ENCODE data around the gene OR4P4. TPM values are rescaled to one million over a fixed set of nuclear protein-coding genes. Genes with fewer than 3 reads are reported as not detected.

OR4P4 gene
- not detected in 2 replicates for total RNA-seq (2014; rRNA removed; shearing (Covaris generic))

DNA sequence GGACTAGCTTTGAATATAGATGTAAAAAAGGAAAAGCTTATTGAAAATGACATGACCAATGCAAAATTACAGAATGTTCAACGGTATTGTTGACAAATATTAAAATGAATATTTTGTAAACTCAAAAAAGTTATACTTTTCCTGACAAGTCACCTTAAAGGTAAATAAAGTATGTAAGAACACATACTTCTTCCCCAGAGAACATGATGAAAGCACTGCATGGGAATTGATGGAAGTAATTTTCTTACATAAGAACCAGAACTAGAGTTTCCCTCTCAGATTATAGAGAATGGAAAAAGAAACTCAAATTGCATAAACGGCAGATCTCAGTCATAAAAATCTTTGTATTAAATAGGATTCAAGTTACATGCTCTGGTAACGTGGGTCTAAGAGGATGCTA is at the start of gene OR4P4:
TSS of gene OR4P4 (plus strand) at position 301 of the 400 bp plus-strand sequence.
- no peak for DNase-seq (ENCODE audit: low read depth)

DNA sequence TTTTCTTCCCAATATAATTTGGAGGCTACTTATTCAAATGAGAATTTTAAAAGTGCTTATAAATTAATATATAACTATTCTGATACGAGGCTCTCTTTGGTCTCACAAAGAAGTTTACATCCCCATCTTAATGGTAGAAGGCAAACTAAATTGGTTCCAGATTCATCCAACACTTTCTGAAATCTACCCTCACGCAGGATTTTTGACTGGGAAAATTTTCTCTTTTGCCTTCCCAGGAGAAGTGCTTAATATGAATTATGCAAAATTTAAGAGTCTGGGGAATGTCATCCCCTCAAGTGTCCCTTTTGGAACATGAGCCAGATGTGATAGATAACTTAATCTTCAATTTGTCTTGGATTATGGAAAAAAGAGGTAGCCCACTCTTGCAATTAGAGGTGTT is 27.4 kb upstream of the OR4P4 start, which contains the start of gene OR4C11:
TSS of gene OR4C11 (minus strand) at position 101 of the 400 bp plus-strand sequence. CDS start 3,272 bp downstream, outside the sequence.
- DNase-seq (ENCODE audit: low read depth) = no peak

DNA sequence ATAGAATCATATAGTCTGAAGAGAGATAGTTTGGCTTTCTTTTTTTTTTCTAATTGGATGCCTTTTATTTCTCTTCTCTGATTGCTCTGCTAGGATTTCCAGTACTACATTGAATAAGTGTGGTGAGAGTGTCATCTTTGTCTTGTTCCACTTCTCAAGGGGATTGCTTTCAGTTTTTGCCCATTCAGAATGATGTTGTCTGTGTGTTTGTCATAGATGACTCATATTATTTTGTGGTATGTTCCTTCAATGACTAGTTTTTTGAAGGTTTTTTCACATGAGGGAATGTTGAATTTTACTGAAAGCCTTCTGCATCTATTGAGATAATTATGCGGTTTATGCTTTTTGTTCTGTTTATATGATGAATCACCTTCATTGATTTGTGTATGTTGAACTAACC is 10.4 kb upstream of the OR4P4 start:
- no peak for DNase-seq (ENCODE audit: low read depth)

DNA sequence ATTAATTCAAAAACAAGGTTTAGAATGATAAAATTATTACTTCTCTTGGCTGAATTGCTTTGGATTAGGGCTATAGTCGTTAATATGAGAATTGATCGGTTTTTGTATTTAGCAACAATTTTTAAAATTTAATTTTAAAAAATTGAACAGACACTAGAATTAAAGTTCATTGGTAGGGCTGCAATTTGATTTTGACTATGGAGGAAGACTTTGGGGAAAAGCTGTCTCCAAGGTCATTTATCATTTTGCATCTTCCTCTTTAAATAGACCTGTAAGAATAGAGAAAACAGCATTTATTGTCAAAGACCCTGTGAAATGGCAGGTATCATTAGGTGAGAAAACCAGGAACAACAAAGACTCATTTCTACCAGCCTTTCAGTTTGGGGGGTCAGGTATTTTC is 13.1 kb downstream of the OR4P4 start, which contains the start of gene OR4S2:
TSS of gene OR4S2 (plus strand) at position 301 of the 400 bp plus-strand sequence. CDS start 2,577 bp downstream, outside the sequence.
- DNase-seq (ENCODE audit: low read depth) = no peak

DNA sequence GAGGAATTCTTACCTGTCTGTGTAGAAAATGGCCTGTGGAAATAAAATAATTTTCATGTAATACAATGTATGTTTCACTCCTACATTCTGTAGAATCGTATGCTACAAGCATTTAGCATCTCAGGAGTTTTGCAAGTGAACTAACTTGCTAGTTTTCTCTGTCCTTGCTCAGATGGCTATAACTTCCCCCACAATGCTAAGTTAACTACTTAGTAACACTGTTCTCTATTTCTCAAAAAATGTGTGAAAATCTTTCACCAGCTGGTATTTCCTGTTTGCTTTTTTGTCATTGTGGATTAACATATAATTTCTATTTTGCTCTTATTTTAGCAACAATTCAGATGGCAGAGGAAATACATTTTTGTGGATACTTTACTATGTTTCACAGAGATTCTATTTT is 17.6 kb downstream of the OR4P4 start:
- DNase-seq (ENCODE audit: low read depth) = no peak

DNA sequence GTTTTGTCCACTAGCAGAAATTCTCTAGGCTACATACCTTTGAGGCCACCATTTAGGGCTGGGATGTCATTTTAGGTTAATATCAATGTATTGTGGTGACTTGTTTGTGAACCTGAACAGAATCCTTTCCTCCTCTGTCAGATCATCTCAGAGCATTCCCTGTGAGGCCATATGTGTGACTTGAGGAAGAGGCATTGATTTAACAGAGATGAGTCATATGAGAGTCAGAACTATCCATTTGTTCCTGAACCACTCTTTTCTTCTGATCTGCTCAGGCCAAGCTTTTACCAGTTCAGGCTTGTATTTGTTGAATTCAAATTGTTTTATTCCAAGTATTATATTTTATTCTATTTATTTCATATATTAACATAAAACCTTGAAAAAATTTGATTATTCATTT is 20.2 kb downstream of the OR4P4 start:
- DNase-seq (ENCODE audit: low read depth) = no peak

DNA sequence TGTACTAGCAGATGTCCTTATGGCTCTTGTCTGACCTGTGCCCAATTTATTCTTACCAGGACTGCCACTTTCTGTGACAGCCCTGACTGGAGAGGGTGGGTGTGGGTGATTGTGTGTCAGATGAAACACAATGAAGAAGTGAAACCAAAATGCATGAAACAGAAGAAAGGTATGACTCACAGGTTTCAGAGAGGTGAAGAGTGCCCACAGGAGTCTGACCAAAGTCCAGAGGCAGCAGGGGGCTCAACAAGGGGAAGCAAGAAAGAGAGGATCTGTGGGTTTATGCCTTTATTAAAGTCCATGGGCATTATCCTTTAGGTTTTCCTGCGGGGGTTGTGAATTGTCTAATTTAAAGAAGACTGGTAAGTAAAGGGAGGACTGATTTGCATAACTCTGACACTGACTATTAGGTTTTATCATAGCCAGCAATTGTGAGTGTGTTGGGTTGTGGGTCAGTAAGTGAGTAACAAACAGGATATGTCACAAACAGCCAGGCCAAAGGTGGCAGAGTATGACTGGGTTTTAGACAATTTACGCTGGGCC is 23.2 kb downstream of the OR4P4 start:
- DNase-seq (ENCODE audit: low read depth) = no peak

DNA sequence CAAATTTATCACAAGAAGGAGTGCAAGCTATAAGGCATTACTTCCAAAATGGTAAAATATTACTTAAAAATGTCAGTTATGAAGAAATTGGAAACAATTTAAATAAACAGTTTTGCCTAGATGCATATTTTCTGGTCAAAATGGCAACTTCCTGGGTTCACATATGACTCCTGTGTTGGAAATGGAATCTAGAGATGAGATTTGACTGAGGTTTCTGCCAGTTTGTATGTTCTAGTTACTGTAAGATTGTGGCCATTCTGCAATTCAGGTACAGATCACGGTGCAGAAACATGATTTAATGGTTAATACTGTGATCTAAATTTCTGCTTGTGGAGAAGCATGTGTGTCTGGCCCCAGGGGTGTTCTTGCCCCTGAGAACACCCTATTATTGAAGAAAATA is 23.7 kb downstream of the OR4P4 start:
- DNase-seq (ENCODE audit: low read depth) = no peak

DNA sequence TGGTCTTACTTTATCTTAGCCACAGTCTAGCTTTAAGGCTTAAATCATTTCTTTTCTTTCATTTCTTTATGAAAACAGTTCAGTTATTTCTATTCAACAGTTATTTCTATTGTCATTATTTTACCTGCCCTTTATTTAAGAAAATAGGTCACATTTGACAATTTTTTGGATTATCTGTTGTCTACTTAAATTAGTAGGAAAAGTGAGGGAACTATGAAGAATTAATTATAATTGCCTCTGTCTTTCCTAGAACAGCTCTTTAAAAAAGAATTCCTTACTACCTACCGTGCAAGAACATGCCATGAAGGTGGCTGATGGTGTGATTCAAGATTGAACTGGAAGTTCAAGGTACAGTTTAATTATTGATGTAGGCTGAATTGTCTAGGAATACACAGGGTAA is 27.0 kb downstream of the OR4P4 start, which contains the start of gene OR4C6:
TSS of gene OR4C6 (plus strand) at position 301 of the 400 bp plus-strand sequence. CDS start 2,966 bp downstream, outside the sequence.
- DNase-seq (ENCODE audit: low read depth) = no peak

DNA sequence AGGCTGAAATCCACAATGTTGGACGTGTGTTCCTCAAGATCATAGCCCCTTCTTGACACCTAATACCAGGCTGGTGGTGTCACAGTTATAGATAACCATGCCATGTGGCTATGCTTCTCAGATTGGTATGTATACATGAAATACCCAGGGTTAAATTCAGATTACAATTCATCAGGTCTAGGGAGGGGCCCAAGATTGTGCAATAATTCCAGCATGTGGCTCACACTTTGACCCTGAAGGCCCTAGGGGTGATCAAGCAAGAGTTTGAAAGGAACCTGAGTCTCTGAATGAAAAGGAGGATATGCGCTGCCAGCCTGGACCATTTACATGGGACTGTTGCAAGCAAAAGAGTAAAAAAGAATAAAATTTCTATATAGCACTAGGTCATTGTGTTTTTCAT is 34.5 kb downstream of the OR4P4 start:
- no peak for DNase-seq (ENCODE audit: low read depth)

DNA sequence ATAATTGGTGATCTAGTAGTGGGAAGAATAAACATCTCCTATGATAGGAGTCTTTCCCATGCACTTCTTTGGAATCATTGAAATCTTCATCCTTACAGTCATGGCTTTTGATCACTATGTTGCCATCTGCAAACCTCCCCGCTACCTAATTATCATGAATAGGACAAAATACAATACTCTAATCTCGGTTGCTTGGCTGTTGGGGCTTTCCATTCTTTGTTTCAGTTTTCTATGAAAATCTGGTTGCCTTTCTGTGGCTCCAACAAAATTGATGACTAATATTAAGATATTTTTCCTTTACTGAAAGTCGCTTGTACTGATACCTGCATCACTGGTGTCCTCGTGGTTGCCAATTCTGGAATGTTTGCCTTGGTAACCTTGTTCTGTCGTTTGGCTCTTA is 38.9 kb downstream of the OR4P4 start:
- no peak for DNase-seq (ENCODE audit: low read depth)

Other genes starting within 250 kb of the OR4P4 start
- not detected in 2 replicates for gene OR4C15, start 80.6 kb upstream of the OR4P4 start, total RNA-seq (2014; rRNA removed; shearing (Covaris generic))
- not detected in 2 replicates for gene OR4C16, start 63.0 kb upstream of the OR4P4 start, total RNA-seq (2014; rRNA removed; shearing (Covaris generic))
- gene OR4C11, start 27.5 kb upstream of the OR4P4 start, total RNA-seq (2014; rRNA removed; shearing (Covaris generic)) = not detected in 2 replicates
- gene OR4S2, start 13.2 kb downstream of the OR4P4 start, total RNA-seq (2014; rRNA removed; shearing (Covaris generic)) = not detected in 2 replicates
- not detected in 2 replicates for gene OR4C6, start 27.1 kb downstream of the OR4P4 start, total RNA-seq (2014; rRNA removed; shearing (Covaris generic))
- gene OR5D13, start 138.3 kb downstream of the OR4P4 start, total RNA-seq (2014; rRNA removed; shearing (Covaris generic)) = not detected in 2 replicates
- gene OR5D14, start 160.4 kb downstream of the OR4P4 start, total RNA-seq (2014; rRNA removed; shearing (Covaris generic)) = not detected in 2 replicates
- not detected in 2 replicates for gene OR5L1, start 176.3 kb downstream of the OR4P4 start, total RNA-seq (2014; rRNA removed; shearing (Covaris generic))
- not detected in 2 replicates for gene OR5D18, start 184.5 kb downstream of the OR4P4 start, total RNA-seq (2014; rRNA removed; shearing (Covaris generic))
- not detected in 2 replicates for gene OR5L2, start 192.1 kb downstream of the OR4P4 start, total RNA-seq (2014; rRNA removed; shearing (Covaris generic))
- gene OR5D16, start 203.6 kb downstream of the OR4P4 start, total RNA-seq (2014; rRNA removed; shearing (Covaris generic)) = not detected in 2 replicates
- not detected in 2 replicates for gene TRIM51, start 248.2 kb downstream of the OR4P4 start, total RNA-seq (2014; rRNA removed; shearing (Covaris generic))